GM23338 (cell line): ENCODE data around the gene PCOLCE2. TPM values are rescaled to one million over a fixed set of nuclear protein-coding genes. Genes with fewer than 3 reads are reported as not detected.

Experiments used
- ATAC-seq: fragments of 200-7000 bp; cut with Tn5 transposase; 3 replicates; pipeline ENCODE4 v1.9.1; 2020
- DNase-seq: peaks from one replicate; pipeline ENCODE4 v3.0.0-alpha.2; 2015; ENCODE audit warnings: low spot score
- H2AFZ ChIP-seq: fragments of 200-600 bp; sonication (generic); 2 replicates; pipeline ENCODE4 v1.8.0; 2016; ENCODE audit warnings: antibody characterized with exemption, mild to moderate bottlenecking, moderate library complexity
- H3F3A ChIP-seq: fragments of 200-600 bp; sonication (generic); replicated peaks from 2 replicates; pipeline ENCODE4 v1.8.0; 2017; ENCODE audit warnings: antibody characterized with exemption, mixed run types, low read depth
- H3K27ac ChIP-seq: fragments of 200-600 bp; sonication (generic); 2 replicates; pipeline ENCODE4 v1.6.1; 2016; ENCODE audit warnings: low read depth
- H3K27me3 ChIP-seq: fragments of 200-600 bp; sonication (generic); 2 replicates; pipeline ENCODE4 v1.8.0; 2016; ENCODE audit warnings: mild to moderate bottlenecking, mixed run types, moderate library complexity; ENCODE audit not compliant: insufficient read depth
- H3K36me3 ChIP-seq: fragments of 200-600 bp; sonication (generic); 2 replicates; pipeline ENCODE4 v1.8.0; 2016; ENCODE audit warnings: mild to moderate bottlenecking; ENCODE audit not compliant: insufficient read depth
- H3K4me1 ChIP-seq: fragments of 200-600 bp; sonication (generic); 2 replicates; pipeline ENCODE4 v1.8.0; 2016; ENCODE audit warnings: mild to moderate bottlenecking, moderate library complexity; ENCODE audit not compliant: insufficient read depth
- H3K4me2 ChIP-seq: fragments of 200-600 bp; sonication (generic); 2 replicates; pipeline ENCODE4 v1.7.1; 2017; ENCODE audit warnings: mixed run types
- H3K4me3 ChIP-seq: fragments of 200-600 bp; sonication (generic); 2 replicates; pipeline ENCODE4 v1.6.1; 2016; ENCODE audit warnings: mixed run types
- H3K79me2 ChIP-seq: fragments of 200-600 bp; sonication (generic); replicated peaks from 2 replicates; pipeline ENCODE4 v1.8.0; 2017; ENCODE audit warnings: mild to moderate bottlenecking; ENCODE audit not compliant: insufficient read depth
- H3K9me2 ChIP-seq: fragments of 200-600 bp; sonication (generic); 2 replicates; pipeline ENCODE4 v1.8.0; 2017; ENCODE audit not compliant: insufficient read depth
- H4K20me1 ChIP-seq: fragments of 200-600 bp; sonication (generic); replicated peaks from 2 replicates; pipeline ENCODE4 v1.8.0; 2017; ENCODE audit warnings: mild to moderate bottlenecking; ENCODE audit not compliant: insufficient read depth
- H3K27ac Mint-ChIP-seq: 2 replicates; pipeline ENCODE4 v1.8.0; 2020; ENCODE audit warnings: inconsistent platforms, mild to moderate bottlenecking, moderate library complexity, mixed read lengths
- H3K27me3 Mint-ChIP-seq: 3 replicates; pipeline ENCODE4 v1.8.0; 2022; ENCODE audit warnings: low read depth, mild to moderate bottlenecking, moderate library complexity, mixed read lengths, inconsistent platforms; ENCODE audit not compliant: insufficient read depth, poor library complexity
- H3K36me3 Mint-ChIP-seq: 3 replicates; pipeline ENCODE4 v1.8.0; 2021; ENCODE audit warnings: low read depth, mild to moderate bottlenecking, inconsistent platforms, moderate library complexity, mixed read lengths
- H3K4me1 Mint-ChIP-seq: 3 replicates; pipeline ENCODE4 v1.8.0; 2020; ENCODE audit warnings: mild to moderate bottlenecking, inconsistent platforms, mixed read lengths
- H3K4me3 Mint-ChIP-seq: 3 replicates; pipeline ENCODE4 v1.8.0; 2021; ENCODE audit warnings: moderate library complexity, mild to moderate bottlenecking, inconsistent platforms, mixed read lengths
- H3K9me3 Mint-ChIP-seq: 3 replicates; pipeline ENCODE4 v1.8.0; 2020; ENCODE audit warnings: moderate library complexity, mild to moderate bottlenecking, inconsistent platforms, mixed read lengths
- CREB1 ChIP-seq: fragments of 250-450 bp; sonication (Bioruptor Pico); IDR thresholded peaks from 2 replicates; pipeline ENCODE4 v1.5.0; 2020; ENCODE audit warnings: low read depth, mild to moderate bottlenecking, moderate library complexity
- EZH2 ChIP-seq: fragments of 200-600 bp; sonication (generic); IDR thresholded peaks from one replicate; pipeline ENCODE4 v1.8.0; 2017; ENCODE audit warnings: antibody characterized with exemption, mild to moderate bottlenecking, low read depth; ENCODE audit not compliant: unreplicated experiment
- JUNB ChIP-seq: IDR thresholded peaks from one replicate; pipeline ENCODE4 v1.6.1; 2016; ENCODE audit warnings: antibody characterized with exemption; ENCODE audit not compliant: unreplicated experiment
- STAT1 ChIP-seq: IDR thresholded peaks from one replicate; pipeline ENCODE4 v1.6.1; 2016; ENCODE audit warnings: antibody characterized with exemption; ENCODE audit not compliant: unreplicated experiment
- ZNF331 ChIP-seq: fragments of 250-450 bp; sonication (Bioruptor Pico); IDR thresholded peaks from 2 replicates; pipeline ENCODE4 v1.5.0; 2020; ENCODE audit warnings: low read depth, mild to moderate bottlenecking, moderate library complexity
- ZNF462 ChIP-seq: fragments of 250-450 bp; sonication (Bioruptor Pico); IDR thresholded peaks from 2 replicates; pipeline ENCODE4 v1.5.0; 2020; ENCODE audit warnings: mild to moderate bottlenecking, moderate library complexity
- polyA plus RNA-seq: library from polyadenylated mRNA; unstranded; fragments of >200 nt; fragmentation: Nextera tagmentation; extraction: Ambion mirVana; gene quantifications from 2 replicates; pipeline ENCODE4 v1.2.1, GENCODE V29; 2016
- total RNA-seq: library from RNA; depleted of rRNA; stranded (reverse); fragments of >200 nt; shearing (Covaris generic); gene quantifications from 2 replicates; pipeline ENCODE4 v1.2.3, GENCODE V29; 2014

PCOLCE2 gene
- total and polyA plus RNA-seq, 2 experiments from 2014 or later: 17.7 to 22.6 TPM

DNA sequence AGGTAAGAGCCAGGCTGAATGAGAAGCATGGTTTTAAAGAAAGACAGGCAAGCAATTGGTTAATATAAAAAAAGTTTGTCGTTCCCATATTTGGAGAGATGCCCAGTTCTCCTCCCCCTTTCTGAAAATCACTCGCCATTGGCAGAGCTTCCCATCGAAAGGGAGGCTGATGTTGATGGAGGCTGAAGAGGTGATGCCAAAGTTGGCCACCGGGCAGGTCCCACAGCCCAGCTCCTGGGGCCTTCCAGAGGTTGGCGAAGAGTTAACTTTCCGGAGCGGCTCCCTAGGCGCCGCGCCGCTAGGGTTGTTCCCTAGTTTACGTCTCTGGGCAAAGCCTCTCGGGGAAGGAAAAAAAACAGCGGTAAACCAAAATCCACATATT, 793 bp downstream of the PCOLCE2 start (continued):
- peak; percentile 97 for TF ChIP-seq ZNF462 (CRISPR knock-in tag)
- no peak for TF ChIP-seq EZH2

- peaks cover 30% of the 10 kb centered on the region for H3K27me3 ChIP-seq
- H3F3A ChIP-seq: no peaks in the 10 kb centered on the region; the same call in 1 of the 2 replicates
- no peaks in the 10 kb centered on the region; the same call in 1 of the 2 replicates for H3K4me1 ChIP-seq
- Mint-ChIP-seq H3K27me3 (peaks cover 15% of the 10 kb centered on the region), H3K27ac (no peak overlapping the region), H3K36me3 (no peaks in the 10 kb centered on the region; the same call in 2 of the 3 replicates), H3K4me1 (peaks cover 15% of the 10 kb centered on the region), H3K4me3 (no peak overlapping the region), H3K9me3 (no peaks in the 10 kb centered on the region)
- no peaks in the 10 kb centered on the region for H3K36me3 ChIP-seq
- no peak overlapping the region for H3K27ac ChIP-seq
- H4K20me1 ChIP-seq: no peaks in the 10 kb centered on the region
- H3K9me2 ChIP-seq: no peaks in the 10 kb centered on the region
- H3K79me2 ChIP-seq: 0 out of 2 replicates have a peak, but pooled peaks cover 2% of the 10 kb centered on the region
- H2AFZ ChIP-seq: no peak overlapping the region
- ATAC-seq (no peak), DNase-seq (no peak)
- no peak overlapping the region for H3K4me3 ChIP-seq
- H3K4me2 ChIP-seq: no peak overlapping the region
- TF ChIP-seq EZH2 (no peak), ZNF331 (CRISPR knock-in tag) (no peak), JUNB (no peak), STAT1 (no peak), CREB1 (CRISPR knock-in tag) (no peak)
Observed at GRCh38 chr3:142886940-142887339, 1.9 kb downstream of the PCOLCE2 start.
